MG63 (cell line): ENCODE data around the gene FARP1. TPM values are rescaled to one million over a fixed set of nuclear protein-coding genes. Genes with fewer than 3 reads are reported as not detected.

Experiments
- DNase-seq: peaks from one replicate; pipeline ENCODE4 v3.0.0-alpha.2; 2020
- H3K27me3 ChIP-seq: fragments of 250-450 bp; sonication (Bioruptor Pico); 2 replicates; pipeline ENCODE4 v1.5.1; 2020; ENCODE audit warnings: mild to moderate bottlenecking, moderate library complexity
- H3K36me3 ChIP-seq: fragments of 250-450 bp; sonication (Bioruptor Pico); 2 replicates; pipeline ENCODE4 v1.5.1; 2020; ENCODE audit warnings: mild to moderate bottlenecking, moderate library complexity
- H3K4me3 ChIP-seq: fragments of 250-450 bp; sonication (Bioruptor Pico); 2 replicates; pipeline ENCODE4 v1.5.1; 2020; ENCODE audit warnings: mild to moderate bottlenecking, moderate library complexity
- H3K9me3 ChIP-seq: fragments of 250-450 bp; sonication (Bioruptor Pico); 2 replicates; pipeline ENCODE4 v1.5.1; 2020; ENCODE audit warnings: mild to moderate bottlenecking, moderate library complexity
- total RNA-seq: library from RNA; depleted of rRNA; stranded (reverse); fragments of >200 nt; shearing (Covaris generic); gene quantifications from 2 replicates; pipeline ENCODE4 v1.2.3, GENCODE V29; 2014; ENCODE audit warnings: low replicate concordance

FARP1 gene
- total RNA-seq, 1 experiment from 2014 or later: 16.0 TPM

DNA sequence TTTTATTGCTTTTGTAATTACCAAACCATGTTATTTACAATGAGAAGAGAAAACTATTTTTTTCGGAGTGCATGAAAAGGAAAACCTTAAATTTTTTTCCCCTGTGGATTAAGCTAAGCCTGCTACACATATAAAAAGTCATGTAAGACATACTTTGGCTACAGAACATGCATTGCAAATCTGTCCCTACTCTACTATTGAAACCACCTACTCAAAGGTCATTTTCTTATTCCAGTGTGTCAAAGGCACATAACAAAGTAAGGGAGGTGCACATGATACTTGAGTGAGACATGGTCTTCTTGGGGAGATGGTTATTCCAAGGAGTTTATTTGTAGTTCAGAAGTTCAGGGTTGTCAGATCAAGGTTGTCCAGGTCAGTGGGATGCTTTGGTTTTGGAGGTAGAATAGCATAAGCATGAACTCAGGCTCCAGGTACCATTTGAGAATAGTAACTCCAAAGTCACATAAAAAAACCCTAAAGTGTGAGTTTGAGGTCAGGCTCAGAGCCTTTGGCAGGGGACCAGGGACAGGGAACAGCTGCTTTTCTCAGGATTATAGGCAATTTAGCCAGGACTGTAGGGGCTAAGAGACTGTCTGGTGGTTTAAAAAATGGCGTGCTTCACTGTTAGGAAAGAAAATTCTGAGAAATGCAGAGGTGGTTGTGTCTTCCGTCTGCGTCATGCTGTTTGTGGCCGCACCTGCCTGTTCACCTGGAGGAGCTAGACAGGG is 15.4 kb downstream of the FARP1 start:
- Histone ChIP-seq H3K36me3 (peaks cover 7% of the 10 kb centered on the region), H3K27me3 (no peaks in the 10 kb centered on the region), H3K9me3 (no peaks in the 10 kb centered on the region), H3K4me3 (no peak overlapping the region)
- no peak for DNase-seq

DNA sequence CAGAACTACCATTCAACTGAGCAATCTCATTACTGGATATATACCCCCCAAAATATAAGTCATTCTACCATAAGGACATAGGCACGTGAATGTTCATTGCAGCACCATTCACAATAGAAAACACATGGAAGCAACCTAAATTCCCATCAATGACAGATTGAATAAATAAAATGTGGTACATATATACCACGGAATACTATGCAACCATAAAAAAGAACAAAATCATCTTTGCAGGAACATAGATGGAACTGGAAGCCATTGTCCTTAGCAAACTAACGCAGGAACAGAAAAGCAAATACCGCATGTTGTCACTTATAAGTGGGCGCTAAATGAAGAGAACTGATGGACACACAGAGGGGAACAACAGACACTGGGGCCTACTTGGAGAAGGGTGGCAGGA is 20.0 kb downstream of the FARP1 start:
- DNase-seq: no peak
- H3K27me3 ChIP-seq: no peaks in the 10 kb centered on the region
- no peaks in the 10 kb centered on the region for H3K9me3 ChIP-seq
- peaks cover 3% of the 10 kb centered on the region; the same call in 1 of the 2 replicates for H3K36me3 ChIP-seq
- H3K4me3 ChIP-seq: no peak overlapping the region

DNA sequence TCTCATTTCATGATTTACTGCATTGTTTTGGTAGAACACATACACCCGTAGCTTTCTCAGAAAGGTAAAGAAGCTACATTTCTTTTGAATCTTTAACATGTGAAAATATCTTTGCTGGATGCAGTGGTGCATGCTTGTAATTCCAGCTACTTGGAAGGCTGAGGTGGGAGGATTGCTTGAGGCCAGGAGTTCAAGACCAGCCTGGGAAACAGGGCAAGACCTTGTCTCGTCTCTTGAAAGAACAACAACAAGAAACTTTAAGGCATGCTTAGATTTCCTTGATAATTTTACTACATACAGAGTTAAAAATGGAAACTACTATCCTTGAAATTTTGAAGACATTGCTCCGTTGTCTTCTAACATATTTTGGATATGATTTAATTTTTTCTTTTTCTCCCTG is 26.4 kb downstream of the FARP1 start:
- H3K36me3 ChIP-seq: no peaks in the 10 kb centered on the region
- no peak for DNase-seq
- H3K4me3 ChIP-seq: no peak overlapping the region
- no peaks in the 10 kb centered on the region for H3K9me3 ChIP-seq
- H3K27me3 ChIP-seq: no peaks in the 10 kb centered on the region

DNA sequence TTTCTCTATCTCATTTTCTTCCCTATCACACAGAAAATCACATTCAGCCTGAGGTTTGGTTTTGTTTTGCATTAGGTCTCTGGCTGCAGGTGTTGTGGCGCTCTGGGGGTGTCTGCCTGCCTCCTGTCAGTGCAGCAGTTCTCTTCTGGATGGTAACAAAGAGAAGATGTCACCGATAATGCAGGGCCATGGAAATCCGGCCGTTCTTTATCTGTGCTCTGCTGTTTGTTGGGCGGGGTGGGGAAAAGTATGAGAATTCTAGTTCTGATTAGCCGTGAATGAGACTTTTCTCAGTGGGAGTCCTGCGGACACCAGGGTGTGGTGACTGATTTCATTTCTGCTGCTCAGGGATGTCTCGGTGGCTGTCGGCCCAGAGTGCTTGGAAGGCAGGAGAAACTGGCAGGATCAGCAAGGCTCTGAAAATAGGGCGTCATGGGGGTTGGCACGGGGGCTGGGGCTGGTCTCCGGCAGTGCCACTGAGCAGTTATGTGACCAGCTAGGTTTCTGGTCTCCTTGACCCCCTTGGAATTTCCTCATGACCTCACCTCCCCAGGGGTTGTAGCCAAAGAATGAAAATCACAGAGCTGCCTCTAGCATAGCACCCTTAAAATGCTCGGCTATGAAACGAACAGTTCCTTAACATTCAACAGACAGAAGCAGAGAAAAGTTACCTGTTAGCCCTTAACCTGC is 29.2 kb downstream of the FARP1 start:
- no peak overlapping the region; the same call in 1 of the 2 replicates for H3K4me3 ChIP-seq
- DNase-seq: peak; percentile 92
- no peaks in the 10 kb centered on the region for H3K36me3 ChIP-seq
- H3K9me3 ChIP-seq: no peaks in the 10 kb centered on the region
- H3K27me3 ChIP-seq: no peaks in the 10 kb centered on the region

DNA sequence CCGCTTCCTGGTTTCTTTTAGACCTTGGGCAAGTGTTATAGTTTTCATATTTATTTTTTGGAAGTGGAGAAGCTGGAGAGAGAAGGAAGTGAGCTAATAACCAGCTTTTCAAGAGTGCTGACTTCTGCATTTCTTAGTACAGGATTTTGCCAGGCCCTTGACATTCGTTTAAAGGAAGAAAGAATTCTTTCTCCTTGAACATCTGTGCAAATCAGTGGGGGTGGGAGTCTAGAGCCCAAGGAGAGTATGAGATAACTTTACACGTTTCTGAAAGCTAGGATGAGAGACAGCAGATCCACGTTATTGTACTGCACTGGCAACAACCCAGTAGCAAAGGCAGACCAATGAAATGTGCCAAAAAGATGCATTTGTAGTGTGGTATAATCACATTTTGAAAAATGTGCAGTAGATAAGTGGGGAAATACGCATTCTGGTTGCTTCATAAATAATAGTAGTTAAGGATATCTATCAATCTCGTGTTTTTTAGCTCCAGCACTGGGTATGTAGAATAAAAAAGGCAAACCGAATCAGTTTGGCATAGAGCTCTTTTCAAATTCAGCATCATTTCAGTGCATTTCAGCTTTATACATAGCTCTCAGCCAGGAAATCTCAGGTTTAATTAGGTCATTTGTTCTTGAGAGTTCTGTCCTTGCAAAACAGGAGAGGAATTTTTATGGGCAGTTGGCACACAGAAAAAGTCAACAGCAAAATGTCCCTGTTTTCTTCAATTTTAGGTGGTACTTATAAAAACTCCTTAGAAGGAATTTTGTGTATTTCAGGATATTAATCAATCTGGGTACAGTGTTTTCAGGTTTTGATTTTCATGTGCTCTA is 29.9 kb downstream of the FARP1 start:
- no peaks in the 10 kb centered on the region for H3K27me3 ChIP-seq
- no peak overlapping the region; the same call in 1 of the 2 replicates for H3K4me3 ChIP-seq
- DNase-seq: no peak
- no peaks in the 10 kb centered on the region for H3K36me3 ChIP-seq
- H3K9me3 ChIP-seq: no peaks in the 10 kb centered on the region

DNA sequence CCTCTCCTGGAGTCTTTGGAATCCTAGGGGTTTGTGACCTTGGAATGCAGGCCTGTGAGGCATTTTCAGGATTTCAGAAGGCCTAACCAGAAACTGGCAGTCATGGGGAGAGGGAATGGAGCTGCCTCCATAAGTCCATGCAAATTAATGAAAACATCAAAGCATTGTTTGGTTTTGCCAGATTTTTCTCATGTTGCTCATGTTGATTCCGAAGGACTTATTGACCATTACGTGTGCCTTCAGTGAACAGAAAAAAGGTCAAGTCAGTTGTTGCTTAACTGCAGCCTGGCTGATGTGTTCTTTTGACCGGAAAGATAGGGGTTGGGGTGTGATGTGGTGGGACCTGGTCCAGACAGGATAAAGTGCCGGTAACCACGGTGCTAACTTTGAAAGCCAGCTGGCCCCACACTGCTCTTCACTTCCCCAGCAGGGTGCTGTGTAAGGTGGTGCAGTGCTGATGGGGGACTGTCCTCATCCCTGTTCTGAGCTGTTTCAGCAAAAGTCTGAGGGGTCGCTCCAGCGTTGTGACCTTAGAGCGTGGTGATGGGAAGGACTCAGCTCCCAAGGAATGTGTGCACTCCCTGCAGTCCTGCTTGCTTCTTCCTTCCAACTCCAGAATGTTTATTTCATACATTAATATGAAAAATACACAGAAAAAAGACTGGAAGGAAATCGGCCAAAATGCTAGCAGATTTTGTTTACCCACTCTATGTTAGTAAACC is 30.7 kb downstream of the FARP1 start:
- Histone ChIP-seq H3K9me3 (no peaks in the 10 kb centered on the region), H3K4me3 (no peak overlapping the region)

DNA sequence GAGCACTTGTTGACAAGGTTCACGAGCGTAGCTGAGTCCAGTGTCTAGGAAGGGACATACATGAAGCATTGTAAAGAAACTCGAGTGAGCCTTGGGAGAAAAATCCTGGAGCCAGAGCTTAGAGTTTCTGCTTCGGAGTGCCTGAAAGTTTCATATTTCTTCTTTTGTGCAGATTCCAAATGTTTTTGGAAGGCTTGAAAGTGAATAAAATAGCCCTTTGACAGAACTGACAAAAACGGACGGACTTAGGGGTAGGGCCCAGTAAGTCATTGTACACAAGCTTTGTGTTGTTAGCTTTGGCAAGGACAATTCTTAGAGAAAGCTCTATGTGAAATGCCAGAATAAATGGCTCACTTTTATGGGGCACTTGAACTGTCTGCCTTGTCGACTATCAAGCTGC is 31.4 kb downstream of the FARP1 start:
- H3K9me3 ChIP-seq: no peaks in the 10 kb centered on the region
- H3K4me3 ChIP-seq: no peak overlapping the region
- H3K36me3 ChIP-seq: peaks cover 10% of the 10 kb centered on the region; the same call in 1 of the 2 replicates
- H3K27me3 ChIP-seq: no peaks in the 10 kb centered on the region
- no peak for DNase-seq

More for the DNA sequence above, 30.7 kb downstream of the FARP1 start:
- no peaks in the 10 kb centered on the region for H3K27me3 ChIP-seq
- peak; percentile 83 for DNase-seq
- peaks cover 4% of the 10 kb centered on the region; the same call in 1 of the 2 replicates for H3K36me3 ChIP-seq

DNA sequence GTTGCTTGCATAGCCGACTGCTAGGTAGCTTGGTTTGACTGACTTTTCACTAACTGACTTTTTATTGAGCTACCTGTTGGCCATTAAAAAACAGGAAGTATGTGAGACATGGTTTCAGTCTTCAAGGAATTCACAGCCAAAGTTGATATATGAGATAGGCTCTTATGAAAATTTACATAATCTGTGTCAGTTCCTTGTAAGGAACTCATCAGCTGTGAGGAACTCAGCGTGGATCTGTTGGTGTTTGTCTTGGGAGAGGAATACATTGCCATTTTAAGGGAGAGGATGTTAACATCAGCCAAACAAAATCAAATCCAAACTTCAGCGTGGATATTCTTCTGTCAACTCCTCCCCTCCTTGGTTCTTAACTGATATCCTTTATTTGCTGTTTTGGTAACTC is 32.1 kb downstream of the FARP1 start:
- Histone ChIP-seq H3K4me3 (no peak overlapping the region), H3K9me3 (no peaks in the 10 kb centered on the region), H3K36me3 (peaks cover 10% of the 10 kb centered on the region; the same call in 1 of the 2 replicates), H3K27me3 (no peaks in the 10 kb centered on the region)
- no peak for DNase-seq

DNA sequence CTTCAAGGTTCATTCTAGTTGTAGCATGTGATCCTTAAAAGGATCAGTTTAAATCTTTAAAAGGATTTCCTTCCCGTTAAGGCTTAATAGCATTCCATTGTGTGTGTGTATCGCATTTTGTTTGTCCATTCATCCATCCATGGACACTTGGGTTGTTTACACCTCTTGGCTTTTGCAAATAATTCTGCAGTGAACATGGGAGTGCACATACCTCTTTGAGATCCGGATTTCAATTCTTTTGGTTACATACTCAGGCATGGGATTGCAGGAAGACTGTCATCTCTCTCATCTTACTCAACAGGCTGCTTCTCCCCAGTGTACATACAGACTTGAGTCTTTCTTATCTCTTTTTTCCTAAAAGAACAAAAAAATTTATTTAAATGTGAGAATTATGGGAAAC is 32.9 kb downstream of the FARP1 start:
- Histone ChIP-seq H3K4me3 (no peak overlapping the region), H3K9me3 (no peaks in the 10 kb centered on the region), H3K27me3 (no peaks in the 10 kb centered on the region), H3K36me3 (peaks cover 10% of the 10 kb centered on the region; the same call in 1 of the 2 replicates)
- no peak for DNase-seq

DNA sequence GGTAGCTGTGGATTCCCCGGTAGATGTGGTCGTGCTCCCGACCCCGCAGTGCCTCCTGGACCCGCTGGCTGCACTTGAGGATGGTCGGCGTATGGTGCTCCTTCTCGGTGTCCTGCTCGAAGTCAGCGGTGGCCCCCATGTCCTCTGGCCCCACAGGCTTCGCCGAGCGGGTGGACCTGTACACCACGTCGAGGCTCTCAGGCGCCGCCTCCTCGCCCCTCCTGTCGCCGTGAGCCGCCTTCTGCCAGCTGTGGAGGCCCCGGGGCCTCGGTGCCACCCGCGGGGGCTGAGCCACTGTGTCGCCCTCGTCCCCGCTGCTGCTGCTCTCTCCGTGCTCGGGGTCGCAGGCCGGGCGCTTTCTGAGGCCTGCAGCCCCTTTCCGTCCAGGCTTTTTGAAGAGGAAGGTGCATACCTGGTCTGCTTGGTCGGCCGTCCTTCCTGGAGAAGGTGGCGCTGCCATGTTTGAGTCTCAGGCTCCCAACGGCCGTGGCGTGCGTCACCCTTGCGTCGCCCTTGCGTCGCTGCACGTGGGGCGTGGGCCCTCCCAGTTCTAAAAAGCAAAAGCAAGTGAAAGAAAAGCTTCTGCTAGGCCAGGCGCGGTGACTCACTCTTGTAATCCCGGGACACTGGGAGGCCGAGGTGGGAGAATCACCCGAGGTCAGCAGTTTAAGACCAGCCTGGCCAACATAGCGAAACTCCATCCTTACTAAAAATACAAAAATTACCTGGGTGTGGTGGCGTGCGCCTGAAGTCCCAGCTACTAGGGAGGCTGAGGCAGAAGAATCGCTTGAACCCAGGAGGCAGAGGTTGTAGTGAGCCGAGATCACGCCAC is 34.1 kb downstream of the FARP1 start, which contains the start of gene RNF113B:
RNF113B (minus strand) TSS at position 493 of the 832 bp plus-strand sequence; CDS start at position 460, 33 bp downstream.
- Histone ChIP-seq H3K9me3 (no peaks in the 10 kb centered on the region), H3K27me3 (no peaks in the 10 kb centered on the region), H3K36me3 (peaks cover 10% of the 10 kb centered on the region; the same call in 1 of the 2 replicates), H3K4me3 (no peak within 1 kb of the TSS)
- DNase-seq: no peak

DNA sequence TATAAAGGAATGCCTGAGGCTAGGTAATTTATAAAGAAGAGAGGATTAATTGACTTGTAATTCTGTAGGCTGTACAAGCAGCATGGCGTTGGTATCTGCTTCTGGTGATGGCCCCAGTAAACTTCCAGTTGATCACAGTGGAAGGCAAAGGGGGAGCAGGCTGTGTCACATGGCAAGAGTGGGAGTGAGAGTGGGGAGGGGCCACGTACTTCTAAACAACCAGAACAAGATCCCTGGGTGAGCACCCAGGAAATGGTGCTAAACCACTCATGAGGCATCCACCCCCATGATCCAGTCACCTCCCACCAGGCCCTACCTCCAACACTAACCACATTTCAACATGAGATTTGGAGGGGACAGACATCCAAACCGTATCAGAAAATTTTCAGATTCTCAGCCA is 37.2 kb downstream of the FARP1 start:
- Histone ChIP-seq H3K4me3 (no peak overlapping the region), H3K27me3 (no peaks in the 10 kb centered on the region), H3K9me3 (no peaks in the 10 kb centered on the region), H3K36me3 (peaks cover 10% of the 10 kb centered on the region; the same call in 1 of the 2 replicates)
- DNase-seq: peak; percentile 13

DNA sequence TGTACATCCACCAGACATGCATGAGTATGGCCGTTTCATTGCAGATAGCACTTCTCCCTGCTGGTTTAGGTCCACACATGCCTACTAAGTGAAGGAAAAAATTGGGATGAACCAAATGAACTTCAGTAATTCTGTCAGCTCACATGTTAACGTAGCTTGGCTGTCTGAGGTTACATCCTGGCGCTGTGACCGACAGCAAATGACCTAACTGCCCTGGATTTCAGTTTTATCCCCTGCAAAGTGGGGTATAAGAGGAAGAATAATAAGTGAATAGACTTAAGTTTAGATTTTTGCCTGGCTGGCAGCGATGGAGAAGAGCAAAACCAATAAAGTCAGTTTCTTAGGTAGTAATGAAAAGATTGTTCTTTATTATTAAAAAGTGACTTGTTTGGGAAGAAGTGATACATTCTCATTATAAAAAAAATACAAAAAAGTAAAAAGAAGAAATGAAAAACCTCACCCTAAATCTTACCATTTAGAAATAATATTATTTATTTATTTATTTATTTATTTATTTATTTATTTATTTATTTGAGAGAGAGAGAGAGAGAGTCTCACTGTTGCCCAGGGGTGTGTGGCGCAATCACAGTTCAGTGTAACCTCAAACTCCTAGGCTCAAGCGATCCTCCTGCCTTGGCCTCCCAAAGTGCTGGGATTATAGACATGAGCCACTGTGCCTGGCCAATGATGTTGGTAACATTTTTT is 38.4 kb downstream of the FARP1 start:
- H3K27me3 ChIP-seq: no peaks in the 10 kb centered on the region
- DNase-seq: peak; percentile 23

DNA sequence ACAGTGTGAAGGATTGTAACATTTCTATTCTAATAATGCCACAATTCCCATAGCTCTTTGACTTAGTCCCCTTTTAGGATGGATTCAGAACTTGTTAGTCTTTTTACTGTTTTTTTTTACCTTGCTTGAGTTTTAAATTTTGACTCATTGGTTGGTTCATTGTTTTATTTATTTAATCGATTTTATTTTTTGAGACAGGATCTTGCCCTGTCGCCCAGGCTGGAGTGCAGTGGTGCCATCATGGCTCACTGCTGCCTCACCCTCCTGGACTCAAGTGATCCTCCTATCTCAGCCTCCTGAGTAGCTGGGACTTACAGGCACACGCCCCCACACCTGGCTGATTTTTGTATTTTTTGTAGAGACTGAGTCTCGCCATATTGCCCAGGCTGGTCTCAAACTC is 39.3 kb downstream of the FARP1 start:
- H3K36me3 ChIP-seq: peaks cover 10% of the 10 kb centered on the region; the same call in 1 of the 2 replicates
- H3K4me3 ChIP-seq: no peak overlapping the region
- no peaks in the 10 kb centered on the region for H3K27me3 ChIP-seq
- DNase-seq: no peak
- no peaks in the 10 kb centered on the region for H3K9me3 ChIP-seq

More for the DNA sequence above, 38.4 kb downstream of the FARP1 start:
- no peak overlapping the region for H3K4me3 ChIP-seq
- no peaks in the 10 kb centered on the region for H3K9me3 ChIP-seq
- peaks cover 10% of the 10 kb centered on the region; the same call in 1 of the 2 replicates for H3K36me3 ChIP-seq

DNA sequence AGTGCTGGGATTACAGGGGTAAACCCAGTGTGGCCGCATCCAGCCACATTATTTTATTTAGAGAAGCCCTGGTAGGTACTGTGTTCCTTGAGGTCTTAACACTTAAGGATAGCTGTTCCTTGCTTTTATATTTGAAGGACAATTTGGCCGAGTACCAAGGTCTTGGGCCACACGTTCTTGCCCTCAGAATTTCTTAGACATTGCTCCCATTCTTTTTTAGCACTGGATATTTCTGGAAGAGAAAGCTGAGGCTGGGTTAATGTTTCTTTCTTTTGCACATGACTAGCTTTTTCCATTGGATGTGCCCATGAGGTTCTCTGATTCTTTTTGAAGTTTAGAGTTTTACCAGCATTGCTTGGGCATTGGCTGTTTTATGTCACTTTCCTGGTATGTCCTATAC is 39.7 kb downstream of the FARP1 start:
- DNase-seq: no peak
- no peaks in the 10 kb centered on the region for H3K27me3 ChIP-seq
- no peak overlapping the region for H3K4me3 ChIP-seq
- peaks cover 10% of the 10 kb centered on the region; the same call in 1 of the 2 replicates for H3K36me3 ChIP-seq
- H3K9me3 ChIP-seq: no peaks in the 10 kb centered on the region

DNA sequence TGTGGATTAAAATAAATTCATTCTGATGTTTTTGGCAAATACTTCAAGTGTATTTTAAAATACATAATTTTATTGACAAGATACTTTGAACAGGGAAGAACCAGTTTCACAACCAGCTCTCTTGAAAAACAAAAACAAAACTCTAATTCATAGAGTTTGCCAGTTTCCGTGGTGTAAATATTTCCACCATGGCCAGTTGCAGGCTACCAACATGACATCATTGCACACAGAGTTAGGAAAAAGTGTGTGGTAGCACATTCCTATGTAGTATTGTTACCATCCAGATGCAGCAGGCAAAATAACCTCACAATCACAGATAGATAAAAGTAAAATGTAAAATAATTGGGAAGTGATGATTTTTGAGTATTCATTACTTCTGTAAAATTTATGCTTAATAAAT is 41.9 kb downstream of the FARP1 start:
- no peak for DNase-seq
- Histone ChIP-seq H3K4me3 (no peak overlapping the region), H3K9me3 (no peaks in the 10 kb centered on the region), H3K36me3 (no peaks in the 10 kb centered on the region), H3K27me3 (no peaks in the 10 kb centered on the region)
